Measurements from ENCODE around the gene DOCK2. TPM values are rescaled to one million over a fixed set of nuclear protein-coding genes. Genes with fewer than 3 reads are reported as not detected.

DOCK2 gene
- total RNA-seq, 1 experiment from 2014 or later = 2.2 TPM

DNA sequence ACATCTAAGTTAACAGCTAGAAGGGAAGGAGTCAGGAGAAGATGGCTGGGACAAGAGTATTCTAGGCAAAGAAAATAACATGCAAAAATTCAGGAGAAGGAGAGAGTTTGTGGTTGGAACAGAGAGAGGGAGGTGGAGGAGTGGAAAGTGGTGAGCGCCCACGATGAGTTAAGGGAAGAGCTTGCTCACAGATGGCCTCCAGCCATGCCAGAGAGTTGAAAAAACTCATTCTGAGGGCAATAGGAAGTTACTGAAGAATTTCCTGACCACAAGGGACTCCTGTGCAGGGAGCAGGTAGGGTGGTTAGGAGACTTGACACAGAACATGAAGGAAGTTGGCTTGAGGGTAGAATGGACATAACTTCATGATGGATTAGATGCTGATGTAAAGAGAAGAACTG, 159.7 kb downstream of the DOCK2 start:
- POLR2A ChIA-PET (ENCODE audit: low non-redundant PET) = no interaction called here
- no peaks in the 10 kb centered on the region for H3K4me1 ChIP-seq (ENCODE audit: insufficient read depth, low read length, poor library complexity, severe bottlenecking)
- no peak overlapping the region for H3K4me3 ChIP-seq (ENCODE audit: low read depth, low read length, poor library complexity, severe bottlenecking)
- H3K9me3 ChIP-seq (ENCODE audit: low read depth, low read length, poor library complexity, severe bottlenecking) = no peaks in the 10 kb centered on the region
- no peaks in the 10 kb centered on the region for H3K27me3 ChIP-seq (replicated peaks; ENCODE audit: insufficient read depth, low read depth, low read length, poor library complexity)
- intact Hi-C loops (cut with micrococcal nuclease; ENCODE audit: unreplicated experiment) = no loop called here
- BruUV-seq (replicated peaks) = no TSS peak
- no peak for TF ChIP-seq EZH2 (IDR thresholded peaks at IDR 0.05; ENCODE audit: borderline replicate concordance, low read depth, low read length, poor library complexity, severe bottlenecking)
- TF ChIP-seq, protein P1, sequence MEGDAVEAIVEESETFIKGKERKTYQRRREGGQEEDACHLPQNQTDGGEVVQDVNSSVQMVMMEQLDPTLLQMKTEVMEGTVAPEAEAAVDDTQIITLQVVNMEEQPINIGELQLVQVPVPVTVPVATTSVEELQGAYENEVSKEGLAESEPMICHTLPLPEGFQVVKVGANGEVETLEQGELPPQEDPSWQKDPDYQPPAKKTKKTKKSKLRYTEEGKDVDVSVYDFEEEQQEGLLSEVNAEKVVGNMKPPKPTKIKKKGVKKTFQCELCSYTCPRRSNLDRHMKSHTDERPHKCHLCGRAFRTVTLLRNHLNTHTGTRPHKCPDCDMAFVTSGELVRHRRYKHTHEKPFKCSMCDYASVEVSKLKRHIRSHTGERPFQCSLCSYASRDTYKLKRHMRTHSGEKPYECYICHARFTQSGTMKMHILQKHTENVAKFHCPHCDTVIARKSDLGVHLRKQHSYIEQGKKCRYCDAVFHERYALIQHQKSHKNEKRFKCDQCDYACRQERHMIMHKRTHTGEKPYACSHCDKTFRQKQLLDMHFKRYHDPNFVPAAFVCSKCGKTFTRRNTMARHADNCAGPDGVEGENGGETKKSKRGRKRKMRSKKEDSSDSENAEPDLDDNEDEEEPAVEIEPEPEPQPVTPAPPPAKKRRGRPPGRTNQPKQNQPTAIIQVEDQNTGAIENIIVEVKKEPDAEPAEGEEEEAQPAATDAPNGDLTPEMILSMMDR (conservative IDR thresholded peaks at IDR 0.05; ENCODE audit: low read depth, low read length) = no peak
- no peaks in the 10 kb centered on the region for H3K36me3 ChIP-seq (ENCODE audit: insufficient read depth, low read length, poor library complexity, severe bottlenecking)
- CTCF ChIA-PET = no interaction called here
- no peak overlapping the region for H3K27ac ChIP-seq (ENCODE audit: low read depth, low read length, poor library complexity, severe bottlenecking)
- DNase-seq (ENCODE audit: low spot score) = no peak

DNA sequence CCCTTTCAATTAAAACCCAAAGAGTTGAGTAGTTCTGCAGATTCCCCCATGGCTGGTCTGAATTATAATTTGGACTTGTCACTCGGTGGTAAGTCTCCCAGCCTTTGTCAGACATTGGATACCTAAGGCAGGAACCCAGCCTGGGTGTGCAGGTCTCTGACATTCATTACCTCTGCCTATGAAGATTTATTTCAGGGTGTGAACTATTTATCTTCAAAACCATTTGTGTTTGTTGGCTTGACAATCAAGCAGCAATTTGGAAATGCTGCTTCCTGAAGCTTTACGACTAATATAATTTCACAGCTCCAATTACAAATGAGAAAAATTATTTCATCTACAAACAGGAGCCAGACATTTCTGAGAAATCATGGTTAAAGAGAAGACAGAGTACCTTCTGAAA, 160.5 kb downstream of the DOCK2 start:
- TF ChIP-seq, protein P1 (conservative IDR thresholded peaks at IDR 0.05; ENCODE audit: low read depth, low read length) = no peak
- TF ChIP-seq EZH2 (IDR thresholded peaks at IDR 0.05; ENCODE audit: borderline replicate concordance, low read depth, low read length, poor library complexity, severe bottlenecking) = no peak
- CTCF ChIA-PET = no interaction called here
- BruUV-seq (replicated peaks) = no TSS peak
- intact Hi-C loops (cut with micrococcal nuclease; ENCODE audit: unreplicated experiment) = no loop called here
- no peak for DNase-seq (ENCODE audit: low spot score)
- Histone ChIP-seq H3K27me3 (replicated peaks; ENCODE audit: insufficient read depth, low read depth, low read length, poor library complexity) (no peaks in the 10 kb centered on the region), H3K9me3 (ENCODE audit: low read depth, low read length, poor library complexity, severe bottlenecking) (no peaks in the 10 kb centered on the region), H3K4me3 (ENCODE audit: low read depth, low read length, poor library complexity, severe bottlenecking) (no peak overlapping the region), H3K27ac (ENCODE audit: low read depth, low read length, poor library complexity, severe bottlenecking) (no peak overlapping the region), H3K4me1 (ENCODE audit: insufficient read depth, low read length, poor library complexity, severe bottlenecking) (no peaks in the 10 kb centered on the region), H3K36me3 (ENCODE audit: insufficient read depth, low read length, poor library complexity, severe bottlenecking) (no peaks in the 10 kb centered on the region)
- POLR2A ChIA-PET (ENCODE audit: low non-redundant PET) = no interaction called here

DNA sequence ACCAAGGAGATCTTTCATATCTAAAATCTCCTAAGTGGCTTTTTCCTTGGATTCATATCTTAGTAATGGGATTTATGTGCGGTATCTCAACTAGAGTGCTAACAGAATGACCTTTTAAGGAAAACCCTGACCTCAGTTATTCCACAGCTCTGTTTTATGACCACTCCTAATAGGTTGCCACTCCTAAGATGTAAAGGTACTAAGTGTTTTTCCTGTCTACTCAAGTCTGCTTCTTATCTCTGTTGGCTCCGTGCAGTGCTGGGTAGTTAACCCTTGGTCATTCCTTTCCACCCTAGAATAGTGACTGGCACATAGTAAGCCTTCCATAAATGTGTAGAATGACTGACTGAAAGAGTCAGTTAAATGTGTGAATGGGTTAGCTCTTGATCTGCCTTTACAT, 161.4 kb downstream of the DOCK2 start:
- ChIA-PET POLR2A (ENCODE audit: low non-redundant PET) (no interaction called here), CTCF (no interaction called here)
- intact Hi-C loops (cut with micrococcal nuclease; ENCODE audit: unreplicated experiment) = no loop called here
- Histone ChIP-seq H3K27ac (ENCODE audit: low read depth, low read length, poor library complexity, severe bottlenecking) (no peak overlapping the region), H3K9me3 (ENCODE audit: low read depth, low read length, poor library complexity, severe bottlenecking) (no peaks in the 10 kb centered on the region), H3K36me3 (ENCODE audit: insufficient read depth, low read length, poor library complexity, severe bottlenecking) (no peaks in the 10 kb centered on the region), H3K4me1 (ENCODE audit: insufficient read depth, low read length, poor library complexity, severe bottlenecking) (peaks cover 6% of the 10 kb centered on the region), H3K4me3 (ENCODE audit: low read depth, low read length, poor library complexity, severe bottlenecking) (no peak overlapping the region), H3K27me3 (replicated peaks; ENCODE audit: insufficient read depth, low read depth, low read length, poor library complexity) (no peaks in the 10 kb centered on the region)
- no TSS peak for BruUV-seq (replicated peaks)
- no peak for TF ChIP-seq EZH2 (IDR thresholded peaks at IDR 0.05; ENCODE audit: borderline replicate concordance, low read depth, low read length, poor library complexity, severe bottlenecking)
- TF ChIP-seq, protein P1 (conservative IDR thresholded peaks at IDR 0.05; ENCODE audit: low read depth, low read length) = no peak
- DNase-seq (ENCODE audit: low spot score) = no peak

All from A673 (cell line).